Sigmoid colon (tissue), 7 donors: ENCODE measurements around the gene MED17. TPM values are rescaled to one million over a fixed set of nuclear protein-coding genes. Genes with fewer than 3 reads are reported as not detected.

ENCODE experiments used
- DNase-seq: peaks from one replicate; pipeline ENCODE4 v3.0.0-alpha.2; 2019
- H3K27ac ChIP-seq, 4 donors: fragments of 200-600 bp; sonication (generic); one replicate each; pipeline ENCODE4 v1.5.1; 2016 to 2019; ENCODE audit warnings: mild to moderate bottlenecking in 1 of 4
- H3K27me3 ChIP-seq, 3 donors: fragments of 200-600 bp; sonication (generic); one replicate each; pipeline ENCODE4 v1.5.1; 2019; ENCODE audit warnings: mild to moderate bottlenecking in 1 of 3
- H3K36me3 ChIP-seq, 4 donors: fragments of 200-600 bp; sonication (generic); one replicate each; pipeline ENCODE4 v1.5.1; 2016 to 2019
- H3K4me1 ChIP-seq, 4 donors: fragments of 200-600 bp; sonication (generic); one replicate each; pipeline ENCODE4 v1.5.1; 2017 to 2019
- H3K4me3 ChIP-seq, 4 donors: fragments of 200-600 bp; sonication (generic); one replicate each; pipeline ENCODE4 v1.5.1; 2017 to 2019; ENCODE audit warnings: mild to moderate bottlenecking in 2 of 4, moderate library complexity in 1 of 4
- H3K9me3 ChIP-seq, 4 donors: fragments of 200-600 bp in 3 of 4; sonication (generic) in 3 of 4; one replicate each; pipeline versions ENCODE4 v1.5.1 to v1.6.1; 2013 to 2019
- CTCF ChIP-seq, 4 experiments: fragments of 450-650 bp in 3 of 4; fragments of 200-600 bp in 1 of 4; IDR thresholded peaks; one replicate each; pipeline ENCODE4 v1.5.1; 2016 to 2019; ENCODE audit warnings: antibody characterized with exemption in 4 of 4, mild to moderate bottlenecking in 3 of 4, moderate library complexity in 2 of 4
- EP300 ChIP-seq, 4 donors: sonication (generic); formaldehyde crosslinking; IDR thresholded peaks; one replicate each; pipeline ENCODE4 v1.6.1; 2017; ENCODE audit warnings: antibody characterized with exemption in 4 of 4
- POLR2A ChIP-seq, 2 donors: fragments of 450-650 bp; IDR thresholded peaks; one replicate each; pipeline ENCODE4 v1.6.1; 2016; ENCODE audit warnings: antibody characterized with exemption in 2 of 2, mild to moderate bottlenecking in 2 of 2, moderate library complexity in 2 of 2
- POLR2AphosphoS5 ChIP-seq, 4 donors: sonication (generic); formaldehyde crosslinking; IDR thresholded peaks; one replicate each; pipeline ENCODE4 v1.6.1; 2017; ENCODE audit warnings: antibody characterized with exemption in 4 of 4
- WGBS, 2 donors: extraction: QIAGEN DNeasy Blood & Tissue Kit; methylation state at CpG; one replicate each; pipeline ENCODE4 v1.1.7; 2013; 5-methylcytosine and 5-hydroxymethylcytosine counted together
- intact Hi-C: fragments of 100-400 bp; cut with DNase I; formaldehyde crosslinking; loops from one replicate; pipeline ENCODE4 v1.15.1; 2023
- polyA plus RNA-seq, 3 donors: library from polyadenylated mRNA; stranded (reverse); fragments of 200-250 nt; gene quantifications; one replicate each; pipeline ENCODE4 v1.2.3, GENCODE V29; 2013
- total RNA-seq, 4 donors: library from RNA; depleted of rRNA; stranded (reverse); fragments of >200 nt; gene quantifications; one replicate each; pipeline ENCODE4 v1.1.0, GENCODE V29; 2016
- donor health status: healthy with polysubstance abuse.
- donor health status: Bipolar disorder and iron deficiency.
- donor health status: healthy.

Gene MED17
- total and polyA plus RNA-seq, 7 donors = 7.2 to 28.9 (median 19.9) TPM

- no peak for DNase-seq
- Histone ChIP-seq H3K4me3 (no peak overlapping the region), H3K9me3 (no peaks in the 10 kb centered on the region), H3K27ac (no peak overlapping the region), H3K4me1 (peaks cover 0 to 11% (median 0%) of the 10 kb centered on the region in 4 donors), H3K27me3 (no peaks in the 10 kb centered on the region), H3K36me3 (no peaks in the 10 kb centered on the region)
- intact Hi-C loops = no loop called here
- no peak for TF ChIP-seq POLR2AphosphoS5 (IDR thresholded peaks at IDR 0.05)
- no peak for TF ChIP-seq POLR2A (IDR thresholded peaks at IDR 0.05)
- TF ChIP-seq CTCF (IDR thresholded peaks at IDR 0.05) = no peak
- TF ChIP-seq EP300 (IDR thresholded peaks at IDR 0.05) = no peak
- 14 to 63% methylated on average over 6 of the region's 6 CpGs for WGBS, 2 donors
Observed at GRCh38 chr11:93842461-93842860, 58.4 kb downstream of the MED17 start.

DNA sequence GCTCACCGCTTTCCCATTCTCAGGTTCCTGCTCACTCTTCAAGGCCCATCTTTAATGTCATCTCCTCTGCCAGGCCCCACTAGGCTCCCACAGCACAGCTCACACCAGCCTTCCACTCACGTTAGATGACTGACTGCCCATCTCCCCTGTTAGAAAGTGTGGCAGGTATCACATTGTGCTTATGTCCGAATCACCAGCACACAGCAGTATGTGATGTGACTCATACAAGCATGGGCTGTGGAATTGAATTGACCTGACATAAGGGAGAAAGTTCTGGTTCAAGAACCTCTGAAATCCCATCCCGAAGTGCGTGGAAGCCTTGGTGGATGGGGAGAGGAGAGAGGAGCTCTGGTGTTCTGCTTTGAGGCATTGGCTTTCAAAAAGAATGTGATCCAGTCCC, 59.8 kb downstream of the MED17 start:
- DNase-seq = no peak
- WGBS, 2 donors = 95 to 96% methylated on average over 5 of the region's 5 CpGs
- no peaks in the 10 kb centered on the region for H3K9me3 ChIP-seq
- H3K4me1 ChIP-seq = peaks cover 0 to 9% (median 0%) of the 10 kb centered on the region in 4 donors
- intact Hi-C loops = no loop called here
- no peak overlapping the region for H3K27ac ChIP-seq
- no peak overlapping the region for H3K4me3 ChIP-seq
- no peaks in the 10 kb centered on the region for H3K36me3 ChIP-seq
- TF ChIP-seq POLR2AphosphoS5 (IDR thresholded peaks at IDR 0.05) (no peak), EP300 (IDR thresholded peaks at IDR 0.05) (no peak), CTCF (IDR thresholded peaks at IDR 0.05) (no peak), POLR2A (IDR thresholded peaks at IDR 0.05) (no peak)
- no peaks in the 10 kb centered on the region for H3K27me3 ChIP-seq

DNA sequence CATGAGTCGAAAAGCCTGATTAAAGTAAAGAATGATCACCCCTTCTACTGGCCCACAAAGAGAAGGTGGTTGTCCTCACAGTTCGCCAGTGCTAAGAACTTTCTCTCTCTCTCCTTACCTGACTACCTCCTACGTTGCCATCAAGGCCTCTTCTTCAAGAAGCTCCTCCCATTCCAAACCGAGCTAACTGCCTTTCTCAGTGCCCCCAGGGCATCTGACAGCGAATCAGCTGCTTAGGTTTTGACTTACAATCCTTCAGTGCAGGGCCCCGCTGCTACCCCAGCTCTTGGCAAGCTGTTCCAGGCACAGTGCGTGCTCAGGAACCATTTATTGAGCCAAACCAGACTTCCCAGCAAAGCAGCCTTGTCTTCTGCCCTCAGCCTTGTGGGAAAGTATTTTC, 60.5 kb downstream of the MED17 start:
- H3K4me1 ChIP-seq = peaks cover 0 to 8% (median under 1%) of the 10 kb centered on the region in 4 donors
- WGBS, 2 donors = 78 to 88% methylated on average over 7 of the region's 7 CpGs
- no peaks in the 10 kb centered on the region for H3K9me3 ChIP-seq
- DNase-seq = no peak
- no peak for TF ChIP-seq CTCF (IDR thresholded peaks at IDR 0.05)
- no peak for TF ChIP-seq EP300 (IDR thresholded peaks at IDR 0.05)
- no peak for TF ChIP-seq POLR2A (IDR thresholded peaks at IDR 0.05)
- TF ChIP-seq POLR2AphosphoS5 (IDR thresholded peaks at IDR 0.05) = no peak
- intact Hi-C loops = no loop called here
- no peaks in the 10 kb centered on the region for H3K27me3 ChIP-seq
- no peaks in the 10 kb centered on the region for H3K36me3 ChIP-seq
- no peak overlapping the region for H3K27ac ChIP-seq
- H3K4me3 ChIP-seq = no peak overlapping the region

DNA sequence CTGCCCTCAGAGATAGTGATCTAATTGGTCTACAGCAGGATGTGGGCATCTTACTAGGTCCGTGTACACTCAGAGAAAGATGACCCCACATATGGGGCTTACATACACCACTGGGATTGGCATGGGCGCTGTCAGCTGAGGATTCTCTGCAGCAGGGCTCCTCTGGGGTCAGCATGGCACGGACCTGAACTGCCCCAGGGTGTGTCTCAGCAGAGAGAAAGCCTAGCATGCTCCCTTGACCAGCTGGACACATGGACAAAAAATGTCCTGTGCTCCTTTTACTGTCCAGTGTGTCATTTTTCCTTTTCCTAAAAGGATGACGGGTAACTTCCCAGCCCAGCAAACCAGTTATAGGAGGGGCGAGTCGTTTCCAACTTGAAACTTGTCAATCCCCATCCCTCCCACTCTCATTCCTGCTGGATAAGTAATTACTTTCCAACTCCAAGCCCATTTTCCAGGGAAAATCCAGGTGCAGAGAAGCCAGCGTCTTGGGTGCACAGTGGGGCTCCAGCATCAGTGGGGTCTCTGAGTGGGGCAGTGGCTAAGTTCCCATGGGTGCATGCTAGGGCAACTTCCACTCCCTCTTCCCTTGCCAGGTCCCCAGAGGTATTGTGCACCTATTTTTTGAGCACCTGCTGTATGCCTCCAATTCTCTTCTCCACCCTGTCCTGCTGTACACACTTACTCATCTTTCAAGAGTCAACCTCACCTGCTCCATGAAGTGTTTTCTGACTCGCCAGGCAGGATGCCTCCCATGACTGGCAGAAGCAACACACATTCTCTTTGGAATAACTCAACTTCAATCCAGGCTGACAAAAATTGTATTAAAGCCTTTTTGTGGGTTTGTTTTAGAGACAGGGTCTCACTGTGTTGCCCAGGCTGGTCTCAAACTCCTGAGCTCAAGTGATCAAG, 61.4 kb downstream of the MED17 start:
- DNase-seq = no peak
- Histone ChIP-seq H3K36me3 (no peaks in the 10 kb centered on the region), H3K9me3 (no peaks in the 10 kb centered on the region), H3K4me1 (peaks cover 0 to 15% (median 4%) of the 10 kb centered on the region in 4 donors), H3K27ac (no peak overlapping the region), H3K4me3 (no peak overlapping the region), H3K27me3 (no peaks in the 10 kb centered on the region)
- WGBS, 2 donors = 79 to 85% methylated on average over 8 of the region's 8 CpGs
- intact Hi-C loops = no loop called here
- TF ChIP-seq EP300 (IDR thresholded peaks at IDR 0.05) (no peak), POLR2A (IDR thresholded peaks at IDR 0.05) (no peak), POLR2AphosphoS5 (IDR thresholded peaks at IDR 0.05) (no peak), CTCF (IDR thresholded peaks at IDR 0.05) (no peak)
